GM18498 (cell line): ENCODE measurements around the gene TMEM139.

ENCODE experiments used
- ATAC-seq: cut with Tn5 transposase; IDR thresholded peaks from one replicate; pipeline ENCODE4 v1.9.1; 2021; ENCODE audit warnings: mild to moderate bottlenecking, moderate library complexity; ENCODE audit not compliant: unreplicated experiment

The TMEM139 gene

DNA sequence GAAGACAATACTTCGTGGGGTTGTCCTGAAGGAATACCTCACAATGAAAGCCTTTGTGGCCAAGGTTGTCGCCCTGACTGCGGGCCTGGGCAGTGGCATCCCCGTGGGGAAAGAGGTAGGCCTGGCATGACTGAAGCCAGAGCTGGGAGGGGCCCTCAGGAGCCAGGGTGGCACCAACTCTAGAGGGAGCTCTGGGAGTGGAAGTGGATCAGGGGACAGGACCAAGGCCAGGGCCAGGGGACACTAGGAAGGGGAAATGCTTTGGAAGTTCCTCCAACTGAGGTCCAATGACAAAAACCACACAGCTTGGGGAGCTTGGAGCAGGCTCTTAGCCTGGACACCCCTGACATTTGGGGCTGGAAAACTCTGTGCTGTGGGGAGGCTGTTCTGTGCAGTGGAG is 37.0 kb downstream of the TMEM139 start:
- ATAC-seq = no peak

DNA sequence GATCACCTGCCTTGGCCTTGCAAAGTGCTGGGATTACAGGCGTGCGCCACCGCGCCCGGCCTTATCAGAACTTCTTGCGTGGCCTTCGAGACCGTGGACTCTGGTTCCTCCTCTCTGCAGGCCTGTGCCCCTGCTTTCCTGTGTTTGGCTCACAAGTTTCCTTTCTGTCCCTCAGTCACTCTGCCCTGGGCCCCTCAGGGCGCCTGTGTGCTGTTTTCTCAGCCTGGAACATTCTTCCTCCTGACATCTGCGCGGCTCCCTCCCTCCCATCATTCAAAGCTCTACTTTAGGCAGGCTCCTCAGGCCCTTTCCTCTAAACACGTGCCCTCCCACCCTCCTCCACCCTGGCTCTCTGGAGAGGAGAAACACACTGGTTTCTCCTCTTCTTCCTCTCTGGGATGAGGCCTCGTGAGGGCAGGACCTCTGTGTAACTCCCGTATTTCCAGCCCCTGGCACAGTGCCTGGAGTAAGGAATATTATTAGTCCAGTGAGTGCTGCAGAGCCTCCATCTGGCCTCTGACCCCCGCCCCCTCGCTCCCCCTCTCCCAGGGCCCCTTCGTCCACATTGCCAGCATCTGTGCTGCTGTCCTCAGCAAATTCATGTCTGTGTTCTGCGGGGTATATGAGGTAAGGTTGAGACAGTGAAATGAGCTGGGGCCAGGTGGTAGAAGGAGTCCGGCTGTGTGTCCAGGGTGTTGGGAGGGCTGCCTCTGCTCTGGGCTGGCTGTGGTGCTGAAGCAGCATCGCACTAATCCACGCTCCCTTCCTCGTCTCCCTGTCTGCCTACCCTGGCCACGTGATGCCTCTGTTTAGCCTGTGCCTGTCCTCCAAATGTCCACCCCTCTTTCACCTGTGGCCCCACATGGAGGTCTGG is 38.2 kb downstream of the TMEM139 start:
- ATAC-seq = no peak

DNA sequence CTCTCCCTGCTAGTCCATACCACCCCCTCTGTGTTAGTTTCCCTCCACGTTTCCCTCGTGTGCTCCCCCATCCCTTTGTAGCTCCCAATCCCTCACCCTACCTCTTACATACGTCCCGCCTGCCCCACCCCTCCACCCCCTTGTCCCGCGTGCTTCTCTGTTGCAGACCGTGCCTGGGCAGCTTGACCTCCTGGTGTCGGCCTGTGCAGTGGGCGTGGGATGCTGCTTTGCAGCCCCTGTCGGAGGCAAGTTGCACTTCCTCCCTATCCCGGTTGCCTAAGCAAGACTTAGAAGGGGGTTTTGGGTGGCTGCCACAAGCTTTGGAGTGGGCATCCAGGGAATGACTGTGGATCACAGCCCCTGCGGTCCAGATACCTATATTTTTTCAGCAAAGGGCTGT is 38.9 kb downstream of the TMEM139 start:
- no peak for ATAC-seq

DNA sequence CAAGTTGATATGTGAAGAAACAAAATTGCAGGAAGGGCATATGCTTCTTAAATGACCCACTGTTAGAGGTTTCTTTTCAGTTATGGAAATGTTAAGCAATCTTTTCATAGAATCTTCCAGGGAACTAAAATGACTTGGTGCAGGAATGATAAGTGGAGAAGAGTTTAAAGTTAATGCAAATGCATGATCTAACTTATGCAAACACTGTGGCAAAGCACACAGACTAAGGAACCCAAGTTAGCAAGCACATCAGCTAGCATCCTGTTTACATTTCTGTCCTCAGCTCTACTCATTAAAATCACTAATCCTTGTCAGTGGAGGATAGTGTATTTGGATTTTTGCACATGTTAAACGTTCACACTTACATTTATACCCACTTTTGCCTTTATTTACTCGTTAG is 40.5 kb downstream of the TMEM139 start:
- ATAC-seq = no peak

DNA sequence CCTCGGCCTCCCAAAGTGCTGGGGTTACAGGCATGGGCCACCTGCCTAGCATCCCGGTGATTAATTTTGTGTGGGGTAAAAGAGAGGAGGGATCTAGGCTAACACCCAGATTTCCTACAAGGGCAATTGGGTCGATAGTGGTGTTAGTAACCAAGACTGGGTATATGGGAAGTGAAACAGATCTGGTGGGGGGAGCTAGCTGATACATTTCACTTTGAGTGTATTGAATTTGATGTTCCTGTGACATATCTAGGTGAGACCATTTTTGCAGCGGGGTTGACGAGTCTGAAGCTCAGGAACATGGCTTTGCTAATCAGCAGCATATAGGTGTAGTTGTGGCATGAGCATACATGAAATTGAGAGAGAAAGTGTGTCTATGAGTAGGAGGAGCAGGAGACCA is 43.1 kb downstream of the TMEM139 start:
- ATAC-seq = peak; percentile 50

DNA sequence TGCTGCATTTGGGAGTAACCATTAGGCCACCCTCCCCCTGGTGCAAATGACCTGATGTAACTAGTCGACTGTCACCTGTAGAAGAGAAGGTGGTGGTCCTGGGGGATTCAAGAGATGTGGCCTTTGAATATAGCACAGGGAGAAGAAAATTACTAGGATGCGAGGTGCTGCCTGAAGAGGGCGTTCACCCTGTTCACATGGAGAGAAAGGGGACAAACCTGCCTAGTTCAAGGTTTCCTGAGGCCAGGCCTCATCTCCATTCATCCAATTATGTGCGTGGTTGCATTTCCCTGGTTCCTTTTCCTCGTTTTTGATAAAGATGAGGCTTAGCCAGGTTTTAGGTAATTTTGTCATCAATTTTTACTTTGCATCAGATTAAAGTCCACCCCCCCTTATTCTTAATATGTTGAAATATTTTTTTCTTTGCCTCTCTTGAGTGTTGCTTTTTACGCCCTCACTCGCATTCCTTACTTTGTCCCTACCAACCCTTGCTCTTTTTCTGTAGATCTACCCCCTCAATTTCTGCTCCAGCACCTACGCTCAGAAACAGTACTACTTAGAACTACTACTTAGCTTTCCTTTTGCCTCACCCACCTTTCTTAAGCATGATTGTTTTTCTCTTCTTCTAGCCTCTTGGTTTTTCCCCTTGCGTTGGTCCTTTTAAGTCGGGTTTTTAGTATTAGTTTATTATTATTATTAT is 44.9 kb downstream of the TMEM139 start:
- ATAC-seq = no peak

DNA sequence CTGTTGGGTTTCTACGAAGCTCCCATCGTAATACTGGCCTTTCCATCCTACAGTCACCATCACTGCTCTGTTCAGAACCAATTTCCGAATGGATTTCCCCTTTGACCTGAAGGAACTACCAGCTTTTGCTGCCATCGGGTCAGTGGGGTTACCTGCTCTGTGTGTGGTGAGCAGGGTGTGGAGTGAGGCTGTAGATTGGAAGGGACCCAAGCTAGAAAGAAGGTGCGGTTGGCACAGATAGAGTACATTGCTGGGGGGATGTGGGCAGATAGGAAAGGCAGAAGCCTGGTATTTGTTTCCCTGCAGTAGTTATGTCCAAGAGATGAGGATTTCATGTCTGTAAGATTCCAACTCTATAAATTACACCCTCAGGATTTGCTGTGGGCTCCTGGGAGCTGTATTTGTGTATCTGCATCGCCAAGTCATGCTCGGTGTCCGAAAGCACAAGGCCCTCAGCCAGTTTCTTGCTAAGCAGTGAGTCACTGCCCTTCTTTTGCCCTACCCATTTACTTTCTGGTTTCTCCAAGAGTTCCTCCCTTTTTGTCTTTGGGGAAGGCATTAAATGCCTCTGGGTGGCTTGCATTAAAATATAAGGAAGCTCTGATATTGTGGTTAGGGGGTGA is 46.5 kb downstream of the TMEM139 start:
- no peak for ATAC-seq

DNA sequence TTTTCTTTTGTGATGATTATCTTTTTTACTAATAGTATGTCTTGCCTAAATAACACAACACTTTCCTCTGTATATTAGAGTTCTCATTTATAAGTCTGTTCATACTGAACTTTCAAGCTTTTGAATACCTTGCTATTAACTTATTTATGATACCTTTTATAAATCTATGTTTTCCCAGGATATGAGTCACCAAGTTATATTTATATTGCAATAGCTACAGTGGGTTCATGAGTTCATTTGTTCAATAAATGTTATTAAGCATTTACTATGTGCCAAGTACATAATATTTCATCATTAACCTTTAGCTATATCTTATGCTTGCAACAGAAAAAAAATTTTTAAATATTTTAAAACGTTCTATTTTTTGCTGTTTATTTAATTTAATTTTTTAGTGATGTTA is 49.5 kb downstream of the TMEM139 start:
- ATAC-seq = no peak

DNA sequence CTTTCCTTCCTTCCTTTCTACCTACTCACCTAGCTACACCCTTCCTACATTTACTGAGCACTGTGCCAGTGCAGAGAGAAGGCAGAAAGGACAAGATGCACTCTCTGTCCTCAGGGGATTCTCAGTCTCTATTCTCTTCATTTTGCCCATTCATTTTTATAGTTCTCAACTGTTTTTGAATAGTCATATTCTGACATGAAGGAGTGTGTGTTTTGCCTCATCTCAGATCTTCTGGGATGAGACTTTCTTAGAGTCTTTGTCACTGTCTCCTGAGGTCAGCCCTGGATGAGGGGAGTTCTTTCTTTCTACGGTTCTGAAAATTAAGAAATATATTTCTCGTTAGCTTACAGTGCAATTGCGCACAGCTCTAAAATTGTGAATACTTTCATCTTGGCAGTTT is 52.5 kb downstream of the TMEM139 start:
- no peak for ATAC-seq
